DND-41 (cell line): ENCODE results near the gene TST.

Experiments
- ATAC-seq: fragments of 200-7000 bp; cut with Tn5 transposase; 3 replicates; pipeline ENCODE4 v1.9.1; 2021; ENCODE audit warnings: low read depth; ENCODE audit not compliant: insufficient read depth
- DNase-seq: peaks from one replicate; pipeline ENCODE4 v3.0.0-alpha.2; 2020
- H2AFZ ChIP-seq: 2 replicates; pipeline ENCODE4 v1.6.0; 2012; ENCODE audit warnings: low read depth, low read length
- H3K27ac ChIP-seq: 2 replicates; pipeline ENCODE4 v1.5.1; 2012; ENCODE audit warnings: low read length, inconsistent platforms
- H3K27me3 ChIP-seq: fragments of 200-600 bp; sonication (generic); 2 replicates; pipeline ENCODE4 v1.6.0; 2012; ENCODE audit warnings: low read length, mild to moderate bottlenecking, inconsistent platforms; ENCODE audit not compliant: insufficient read depth, poor library complexity
- H3K36me3 ChIP-seq: 2 replicates; pipeline ENCODE4 v1.5.1; 2012; ENCODE audit warnings: low read length, inconsistent platforms; ENCODE audit not compliant: insufficient read depth
- H3K4me1 ChIP-seq: 2 replicates; pipeline ENCODE4 v1.5.1; 2012; ENCODE audit warnings: mild to moderate bottlenecking, low read length; ENCODE audit not compliant: insufficient read depth
- H3K4me2 ChIP-seq: 2 replicates; pipeline ENCODE4 v1.6.0; 2012; ENCODE audit warnings: mild to moderate bottlenecking, moderate library complexity, low read length, inconsistent platforms; ENCODE audit not compliant: insufficient read depth
- H3K4me3 ChIP-seq, 2 experiments: fragments of 200-600 bp in 1 of 2; shearing (Covaris generic) in 1 of 2; 2 replicates each; pipeline ENCODE4 v1.5.1; 2012 to 2016; ENCODE audit warnings: inconsistent platforms in 2 of 2, low read length in 2 of 2, mild to moderate bottlenecking in 2 of 2, low read depth in 1 of 2, moderate library complexity in 1 of 2
- H3K79me2 ChIP-seq: 2 replicates; pipeline ENCODE4 v1.6.0; 2012; ENCODE audit warnings: low read length, inconsistent platforms; ENCODE audit not compliant: insufficient read depth
- H3K9ac ChIP-seq: 2 replicates; pipeline ENCODE4 v1.6.0; 2012; ENCODE audit warnings: low read depth, mild to moderate bottlenecking, inconsistent platforms, low read length, moderate library complexity
- H3K9me3 ChIP-seq: 2 replicates; pipeline ENCODE4 v1.5.1; 2012; ENCODE audit warnings: low read length, moderate library complexity, mild to moderate bottlenecking, inconsistent platforms; ENCODE audit not compliant: insufficient read depth, severe bottlenecking
- H4K20me1 ChIP-seq: 2 replicates; pipeline ENCODE4 v1.6.0; 2012; ENCODE audit warnings: low read length; ENCODE audit not compliant: insufficient read depth
- CTCF ChIP-seq: IDR thresholded peaks from 2 replicates; pipeline ENCODE4 v1.5.1; 2012; ENCODE audit warnings: borderline replicate concordance, low read length, moderate library complexity, mild to moderate bottlenecking; ENCODE audit not compliant: poor library complexity, severe bottlenecking; ENCODE audit errors: extremely low read depth
- EZH2 ChIP-seq: IDR thresholded peaks from 3 replicates; pipeline ENCODE4 v1.6.1; 2012; ENCODE audit warnings: borderline replicate concordance, low read depth, mild to moderate bottlenecking, moderate library complexity, low read length, inconsistent platforms; ENCODE audit not compliant: severe bottlenecking

The TST gene

GRCh38 chr22:37043828-37044538, 24.7 kb upstream of the TST start:
- H3K4me1 ChIP-seq, result no peaks in the 10 kb centered on the region
- peak; percentile 42 for DNase-seq
- H3K36me3 ChIP-seq, result no peaks in the 10 kb centered on the region
- no peak overlapping the region for H3K9ac ChIP-seq
- H3K79me2 ChIP-seq, result no peaks in the 10 kb centered on the region
- H3K27me3 ChIP-seq, result peaks cover 2% of the 10 kb centered on the region
- no peak overlapping the region for H3K27ac ChIP-seq
- H3K4me2 ChIP-seq, result no peak overlapping the region
- H3K4me3 ChIP-seq, result no peak overlapping the region
- H3K9me3 ChIP-seq, result no peaks in the 10 kb centered on the region
- TF ChIP-seq EZH2 (no peak), CTCF (peak; percentile 62)
- peak; percentile 85 for ATAC-seq
- H4K20me1 ChIP-seq, result no peaks in the 10 kb centered on the region
- no peak overlapping the region for H2AFZ ChIP-seq

- H3K9me3 ChIP-seq, result no peaks in the 10 kb centered on the region
Measured at GRCh38 chr22:37043209-37043827, 24.1 kb upstream of the TST start.

GRCh38 chr22:37039466-37039865, 20.2 kb upstream of the TST start:
- Histone ChIP-seq H3K27ac (no peak overlapping the region), H3K9me3 (no peaks in the 10 kb centered on the region), H4K20me1 (no peaks in the 10 kb centered on the region; the same call in 1 of the 2 replicates), H3K27me3 (peaks cover 5% of the 10 kb centered on the region), H3K36me3 (no peaks in the 10 kb centered on the region), H3K79me2 (no peaks in the 10 kb centered on the region), H3K4me1 (no peaks in the 10 kb centered on the region), H2AFZ (no peak overlapping the region), H3K9ac (no peak overlapping the region), H3K4me2 (no peak overlapping the region), H3K4me3 (no peak overlapping the region)
- ATAC-seq (no peak), DNase-seq (no peak)
- no peak for TF ChIP-seq CTCF
- TF ChIP-seq EZH2, result no peak

More at GRCh38 chr22:37043209-37043827, 24.1 kb upstream of the TST start:
- no peaks in the 10 kb centered on the region for H3K79me2 ChIP-seq
- DNase-seq, result no peak
- no peaks in the 10 kb centered on the region for H4K20me1 ChIP-seq
- H2AFZ ChIP-seq, result no peak overlapping the region
- ATAC-seq, result no peak
- H3K4me2 ChIP-seq, result no peak overlapping the region
- H3K27ac ChIP-seq, result no peak overlapping the region
- H3K27me3 ChIP-seq, result peaks cover 2% of the 10 kb centered on the region
- TF ChIP-seq EZH2 (no peak), CTCF (no peak)
- no peaks in the 10 kb centered on the region for H3K4me1 ChIP-seq
- H3K4me3 ChIP-seq, result no peak overlapping the region
- no peak overlapping the region for H3K9ac ChIP-seq
- no peaks in the 10 kb centered on the region for H3K36me3 ChIP-seq
